ENCODE results near the gene RBMXL3.
"Not testable (repeated sequence)": the region's sequence is repeated elsewhere in the genome, so short reads cannot be mapped to it uniquely, and the experiment has no call there.

- not testable (repeated sequence) for TF ChIP-seq POLR2A (IDR thresholded peaks at IDR 0.05; ENCODE audit: low read length); GATA1 (IDR thresholded peaks at IDR 0.05; ENCODE audit: low read depth, low read length)
These were observed 20.3 kb downstream of the RBMXL3 start for GRCh38 chrX:115209547-115209946.
